Activated CD8-positive, alpha-beta memory T cell treated with anti-CD3 and anti-CD28 coated beads, Interleukin-2, amount 50 U/mL, for 48 hours (primary cell): ENCODE data around the gene SURF2.
A peak's percentile ranks its signal among the peaks of the same experiment; 100 is the strongest.
"Not testable (repeated sequence)": the region's sequence is repeated elsewhere in the genome, so short reads cannot be mapped to it uniquely, and the experiment has no call there.

ENCODE experiments used
- DNase-seq: peaks from one replicate; pipeline ENCODE4 v3.0.0-alpha.2; 2020

The SURF2 gene

DNA sequence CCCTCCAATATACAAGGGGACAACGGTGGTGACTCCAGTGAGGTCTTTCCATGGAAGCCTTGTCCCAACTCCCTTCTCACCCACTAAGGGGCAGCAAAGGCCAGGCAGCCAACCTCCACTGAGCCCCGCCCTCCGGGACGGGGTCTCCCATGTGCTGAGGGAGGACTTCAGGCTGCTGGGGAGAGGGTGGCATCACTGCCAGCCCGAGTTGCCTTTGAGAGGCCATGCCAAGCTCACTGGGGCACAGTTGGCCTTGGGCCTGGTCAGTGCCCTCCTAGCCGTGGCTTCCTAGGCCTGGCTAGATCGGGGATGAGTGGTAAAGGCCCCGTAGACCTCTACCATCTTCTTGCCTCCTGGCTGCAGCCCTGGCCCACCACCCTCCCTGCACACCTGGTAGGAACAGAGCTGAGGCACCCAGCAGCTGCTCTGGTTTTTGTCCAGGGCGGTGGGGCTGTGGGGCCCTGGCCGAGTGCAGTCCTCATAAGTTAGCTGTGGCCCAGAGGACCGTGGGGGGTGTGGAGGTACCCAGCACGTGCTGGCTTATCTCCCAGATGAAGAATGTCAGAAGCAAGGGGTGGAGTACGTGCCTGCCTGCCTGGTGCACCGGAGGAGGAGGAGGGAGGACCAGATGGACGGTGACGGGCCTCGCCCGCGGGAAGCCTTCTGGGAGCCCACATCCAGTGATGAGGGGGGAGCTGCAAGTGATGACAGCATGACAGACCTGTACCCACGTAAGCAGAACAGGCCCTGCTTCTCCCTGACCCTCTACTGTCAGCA, 3.2 kb downstream of the SURF2 start:
- no peak for DNase-seq

DNA sequence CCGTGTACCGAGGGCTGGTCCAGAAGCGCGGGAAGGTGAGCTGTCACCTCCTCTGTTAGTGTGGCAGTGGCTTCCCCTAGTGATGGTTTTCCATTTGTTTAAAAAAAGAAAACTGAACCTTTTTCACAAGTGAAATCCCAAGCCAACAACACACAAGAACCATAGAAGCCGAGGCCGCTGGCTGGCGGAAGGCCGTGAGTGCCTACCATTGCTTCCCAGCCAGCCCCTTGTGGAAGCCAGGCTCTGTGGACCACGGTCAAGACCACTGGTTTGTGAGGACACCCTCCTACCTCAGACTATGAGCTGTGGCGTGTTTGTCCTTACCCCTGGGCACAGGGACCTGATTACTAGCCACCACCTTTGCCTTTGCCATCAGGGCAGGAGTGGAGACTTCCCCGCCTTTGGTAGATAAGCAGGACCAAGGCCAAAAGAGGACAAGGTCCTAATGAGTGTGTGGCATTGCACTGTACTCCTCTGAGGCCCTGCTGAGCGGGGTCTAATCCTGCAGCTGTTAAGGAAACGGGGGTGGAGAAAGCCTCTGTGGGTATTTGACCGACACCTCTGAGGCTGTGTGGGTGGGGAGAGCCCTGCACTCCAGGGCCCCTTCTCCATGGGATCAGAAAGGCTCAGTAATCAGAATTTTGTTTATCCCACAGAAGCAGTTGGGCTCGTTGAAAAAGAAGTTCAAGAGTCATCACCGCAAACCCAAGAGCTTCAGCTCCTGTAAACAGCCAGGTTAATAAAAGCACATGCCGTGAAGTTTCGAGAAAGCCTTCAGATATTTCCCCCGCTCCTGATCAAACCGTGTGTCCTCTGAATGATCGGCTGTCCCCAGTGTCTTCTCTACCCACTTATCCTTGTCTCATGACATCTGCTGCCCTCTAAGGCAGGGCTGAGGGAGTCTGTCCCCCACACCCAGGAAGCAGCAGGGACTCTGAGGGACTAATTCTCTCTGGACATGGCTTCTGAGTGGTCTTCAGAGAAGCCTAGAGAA, 4.3 kb downstream of the SURF2 start:
- no peak for DNase-seq

DNA sequence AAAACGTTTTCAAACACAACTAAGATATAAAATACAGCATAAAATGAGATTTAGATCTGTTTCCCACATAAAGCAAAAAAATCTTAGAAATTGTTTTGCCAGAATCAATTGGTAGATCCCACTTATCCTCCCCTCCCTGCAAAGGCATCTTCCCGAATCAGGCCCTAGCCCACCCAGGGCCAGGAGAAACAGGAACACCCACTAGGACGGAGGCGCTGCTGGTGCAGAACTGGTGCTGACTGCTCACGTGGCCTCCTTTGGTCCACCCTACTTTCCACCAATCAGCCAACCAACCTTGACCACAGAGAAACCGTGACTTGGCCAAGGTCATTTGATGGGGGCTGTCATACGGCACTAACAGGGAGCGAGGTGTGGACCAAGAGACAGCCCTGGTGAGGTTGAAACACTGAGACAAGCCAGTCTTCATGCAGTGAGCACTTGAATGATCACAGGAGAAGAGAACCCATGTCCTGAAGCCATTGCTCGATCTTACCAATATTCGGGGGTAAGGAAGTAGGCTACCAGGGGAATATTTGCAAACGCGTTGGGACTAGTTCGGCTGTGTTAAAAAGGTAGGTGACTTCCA, 5.2 kb downstream of the SURF2 start:
- DNase-seq, result no peak

DNA sequence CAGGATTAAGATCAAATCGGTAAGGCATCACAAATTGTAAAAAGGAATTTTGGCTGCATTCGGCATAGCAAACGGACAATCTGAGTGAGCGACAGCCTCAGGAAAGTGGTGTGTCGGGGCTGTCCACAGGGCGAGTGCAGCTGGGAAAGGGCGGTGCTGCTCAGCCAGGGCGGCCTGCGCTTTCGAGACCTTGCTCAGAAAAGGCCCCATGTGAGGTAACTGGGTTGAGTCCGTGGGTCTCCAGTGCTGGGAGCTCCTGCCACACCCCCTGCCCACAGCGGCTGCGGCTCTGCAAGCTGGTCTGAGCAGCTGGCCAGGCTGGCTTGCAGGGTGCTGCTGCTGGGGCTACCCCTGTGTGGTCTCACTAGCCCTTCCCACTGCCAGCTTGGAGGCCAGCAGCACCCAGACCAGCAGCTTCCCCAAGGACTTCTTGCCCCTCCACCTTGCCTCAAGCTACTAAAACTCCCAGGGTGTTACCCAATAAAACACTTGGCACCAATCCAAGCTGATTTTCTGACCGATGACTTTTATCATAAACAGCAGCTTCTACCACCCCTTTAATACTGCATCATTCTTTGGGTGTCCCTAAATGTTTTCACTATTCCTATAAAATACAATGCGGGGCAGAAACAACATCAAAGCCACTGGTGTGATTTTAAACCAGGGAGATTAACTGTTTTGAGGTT, 6.2 kb downstream of the SURF2 start:
- no peak for DNase-seq

DNA sequence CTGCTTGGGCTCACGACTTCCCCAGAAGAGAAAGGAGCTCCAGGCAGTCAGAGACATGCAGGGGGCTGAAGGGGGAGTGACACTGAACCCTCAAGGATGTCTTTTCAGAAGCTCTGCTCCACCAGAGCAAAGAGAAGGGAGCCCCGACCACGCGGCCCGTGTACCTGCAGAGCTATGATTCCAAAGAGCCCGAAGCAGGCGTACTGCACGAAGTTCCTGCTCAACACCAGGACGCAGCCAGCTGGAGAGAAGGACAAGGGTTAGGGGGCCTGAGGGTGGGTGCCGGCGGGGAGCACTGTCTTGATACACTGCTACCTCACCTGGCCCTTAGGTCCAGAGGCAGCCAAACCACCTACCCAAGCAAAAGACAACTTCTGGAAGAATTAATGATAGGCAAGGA, 10.1 kb downstream of the SURF2 start:
- no peak for DNase-seq

DNA sequence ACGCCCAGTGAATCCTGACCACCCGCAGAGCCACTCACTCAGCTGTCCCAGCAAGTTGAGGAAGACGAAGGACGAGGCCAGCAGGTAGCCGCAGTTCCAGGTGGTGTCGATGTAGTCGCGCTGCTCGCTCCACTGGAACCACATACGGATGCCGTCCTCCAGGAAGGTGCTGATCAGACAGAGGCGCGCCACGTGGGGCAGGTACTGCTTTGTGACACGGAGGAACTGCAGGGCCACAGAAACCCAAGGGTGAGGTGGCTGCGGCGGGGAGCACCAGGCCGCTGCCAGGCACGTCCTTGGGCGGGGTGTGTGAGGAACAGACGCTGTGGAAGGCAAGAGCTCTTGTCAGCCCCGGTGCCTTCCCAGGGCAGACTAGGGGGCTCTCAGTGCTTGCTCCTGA, 10.9 kb downstream of the SURF2 start:
- DNase-seq, result no peak

DNA sequence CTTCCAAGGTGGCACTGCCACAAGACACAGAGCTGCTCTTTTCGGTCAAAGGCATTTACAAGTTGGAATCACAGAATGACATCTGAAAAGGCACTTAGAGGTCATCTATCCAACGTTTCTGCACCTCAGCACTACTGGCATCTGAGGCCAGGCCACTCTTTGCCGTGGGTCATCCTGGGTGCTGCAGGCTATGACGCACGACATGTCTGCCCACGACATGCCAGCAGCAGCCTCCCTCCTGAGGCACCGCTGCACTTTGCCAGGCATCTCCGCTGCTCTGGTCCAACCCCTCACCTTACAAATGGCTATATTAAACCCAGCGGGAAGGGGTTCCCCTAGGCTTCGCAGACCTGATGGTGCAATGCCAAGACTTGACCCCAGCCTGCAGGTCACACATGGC, 11.4 kb downstream of the SURF2 start:
- DNase-seq, result no peak

DNA sequence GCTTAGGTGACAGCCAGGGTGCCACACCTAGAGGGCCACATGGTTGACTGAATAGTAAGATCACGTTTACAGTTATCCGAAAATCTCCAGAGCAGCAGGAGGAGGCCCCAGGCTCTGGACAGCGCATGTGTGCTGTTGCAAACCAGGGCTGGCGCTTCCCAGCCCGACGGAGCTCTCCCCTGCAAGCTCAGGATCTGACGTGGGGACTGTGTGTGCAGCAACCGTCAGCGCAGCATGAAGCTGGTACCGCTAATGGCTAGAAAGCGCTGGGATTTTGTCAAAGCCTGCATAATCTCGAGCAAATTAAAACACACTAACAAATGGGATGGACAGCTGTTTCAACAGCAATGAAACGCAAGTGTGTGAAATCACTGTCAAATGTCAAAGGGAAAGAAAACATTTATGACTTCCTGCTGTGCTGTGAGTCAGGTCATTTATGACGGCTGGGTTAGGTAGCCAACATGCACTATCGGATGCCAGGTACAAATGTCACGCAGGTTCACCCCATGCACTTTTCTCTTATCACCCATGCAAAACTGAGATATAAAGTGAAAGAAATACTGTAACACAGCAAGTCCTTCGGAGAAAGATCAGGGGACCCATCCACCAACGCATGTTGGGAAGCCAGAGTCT, 12.0 kb downstream of the SURF2 start:
- DNase-seq, result no peak

DNA sequence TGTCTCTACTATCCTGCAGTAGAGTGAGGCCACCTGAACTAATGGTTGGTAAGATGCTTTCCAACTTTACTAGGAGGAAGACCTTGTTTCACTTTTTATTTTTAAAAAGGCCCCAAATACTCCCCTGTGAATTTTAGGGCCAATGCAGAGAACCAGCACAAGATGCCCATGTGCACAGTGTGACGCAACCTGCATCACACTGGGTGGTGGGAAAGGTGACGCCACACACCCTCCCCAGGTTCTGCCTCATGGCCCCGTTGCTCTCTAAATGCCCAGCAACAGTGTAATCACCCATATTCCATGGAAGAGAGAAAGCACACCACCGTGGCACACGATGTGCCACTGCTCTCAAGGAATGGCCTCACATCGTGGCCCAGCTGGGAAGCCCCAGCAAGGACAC, 13.1 kb downstream of the SURF2 start:
- DNase-seq, result no peak

DNA sequence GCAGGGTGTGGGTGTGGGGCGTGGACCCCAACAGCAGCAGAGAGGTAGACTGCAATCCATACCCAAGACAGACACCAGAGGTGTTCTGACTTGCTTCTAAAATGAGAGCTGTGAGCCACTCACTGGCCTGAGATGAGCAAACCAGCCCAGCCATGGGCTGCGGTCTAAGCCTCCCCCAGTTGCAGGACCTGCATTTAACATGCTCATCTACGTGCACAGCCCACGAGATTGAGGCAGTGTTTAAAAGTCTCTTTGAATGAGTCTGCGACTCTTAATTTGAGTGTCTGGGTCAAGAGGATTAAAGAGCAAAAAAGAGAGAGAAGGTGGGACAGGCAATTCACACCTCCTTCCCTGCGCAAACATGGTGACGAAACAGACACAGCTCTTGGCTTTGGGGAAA, 13.6 kb downstream of the SURF2 start:
- peak; percentile 64 for DNase-seq

DNA sequence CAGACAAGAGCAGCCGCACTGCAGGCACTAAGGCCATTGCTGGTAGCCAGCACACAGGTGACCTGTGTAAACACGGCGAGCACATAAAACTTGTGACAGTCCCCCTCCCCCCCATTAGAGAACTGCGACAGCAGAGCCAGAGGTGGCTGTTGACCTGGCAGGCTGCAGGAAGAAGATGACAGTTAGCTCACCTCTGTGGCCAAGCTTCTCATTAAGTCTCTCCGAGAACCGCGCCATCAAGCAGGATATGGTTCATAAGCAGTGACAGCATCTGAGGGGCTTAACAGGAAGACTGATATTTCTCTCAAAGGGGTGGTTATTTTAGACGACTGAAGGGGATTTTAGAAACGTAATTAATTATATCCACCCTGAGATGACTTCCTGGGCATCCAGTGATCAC, 14.3 kb downstream of the SURF2 start:
- peak; percentile 64 for DNase-seq

DNA sequence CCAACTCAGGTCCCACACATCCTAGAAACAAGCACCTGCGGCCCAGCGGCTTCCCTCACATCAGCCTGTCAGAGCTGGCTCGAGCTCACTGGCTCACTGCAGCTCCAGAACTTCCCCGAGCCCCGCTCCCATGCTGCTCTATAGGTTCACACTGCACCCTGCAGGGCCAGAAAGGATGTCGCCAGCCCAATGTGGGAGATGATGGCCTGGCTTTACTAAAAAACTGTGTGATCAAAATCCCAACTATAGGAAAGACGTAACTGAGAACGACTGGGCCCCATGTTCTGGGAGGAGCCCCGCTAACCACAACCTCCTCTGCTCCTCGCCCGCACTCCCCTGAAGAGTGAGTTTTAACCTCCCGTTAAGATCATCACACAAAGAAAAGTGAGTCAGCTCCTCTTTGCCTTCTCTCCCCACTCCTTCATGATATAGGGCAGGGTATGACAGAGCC, 14.9 kb downstream of the SURF2 start:
- peak; percentile 86 for DNase-seq

DNA sequence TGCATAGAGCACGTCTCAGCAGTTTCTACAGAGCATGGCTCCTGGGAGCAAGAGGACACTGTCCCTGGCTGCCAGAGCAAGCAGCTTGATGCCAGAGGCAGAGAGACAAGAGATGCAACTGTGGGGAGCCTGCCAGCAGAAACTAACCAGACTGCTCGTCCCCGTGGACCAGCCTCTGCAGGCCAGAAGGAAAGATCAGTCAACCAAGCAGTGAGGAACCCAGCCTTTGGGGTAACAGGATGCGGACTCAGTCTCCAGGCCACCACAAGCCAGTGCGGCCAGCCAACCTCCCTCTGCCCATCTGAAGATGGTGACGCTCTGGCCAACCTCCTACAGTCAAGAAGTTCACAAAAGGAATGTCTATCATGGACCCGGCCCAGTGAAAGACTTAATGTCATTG, 15.8 kb downstream of the SURF2 start:
- peak; percentile 64 for DNase-seq

DNA sequence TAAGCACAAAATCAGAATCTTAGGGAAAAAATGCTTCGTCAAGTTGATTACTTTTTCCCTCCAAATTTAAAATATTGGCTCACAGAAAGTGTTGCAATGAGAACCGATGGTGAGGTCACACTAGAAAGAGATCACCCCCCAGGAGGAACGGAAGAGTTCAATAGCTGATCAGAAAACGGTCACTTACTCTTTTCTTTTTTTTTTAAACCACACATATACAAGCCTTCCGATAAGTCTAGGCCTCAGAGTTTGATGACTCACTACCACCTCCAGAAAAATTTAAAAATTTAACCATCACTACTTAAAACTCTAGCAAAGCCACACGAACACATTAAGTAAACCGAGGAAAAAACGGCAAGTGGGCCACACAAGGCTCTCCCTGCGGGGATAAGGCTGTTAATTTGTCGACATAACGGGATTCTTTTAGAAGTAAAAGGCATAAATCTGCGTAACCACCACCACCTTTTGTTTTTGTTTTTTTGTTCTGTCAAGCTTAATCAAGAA, 18.3 kb downstream of the SURF2 start:
- peak; percentile 67 for DNase-seq

DNA sequence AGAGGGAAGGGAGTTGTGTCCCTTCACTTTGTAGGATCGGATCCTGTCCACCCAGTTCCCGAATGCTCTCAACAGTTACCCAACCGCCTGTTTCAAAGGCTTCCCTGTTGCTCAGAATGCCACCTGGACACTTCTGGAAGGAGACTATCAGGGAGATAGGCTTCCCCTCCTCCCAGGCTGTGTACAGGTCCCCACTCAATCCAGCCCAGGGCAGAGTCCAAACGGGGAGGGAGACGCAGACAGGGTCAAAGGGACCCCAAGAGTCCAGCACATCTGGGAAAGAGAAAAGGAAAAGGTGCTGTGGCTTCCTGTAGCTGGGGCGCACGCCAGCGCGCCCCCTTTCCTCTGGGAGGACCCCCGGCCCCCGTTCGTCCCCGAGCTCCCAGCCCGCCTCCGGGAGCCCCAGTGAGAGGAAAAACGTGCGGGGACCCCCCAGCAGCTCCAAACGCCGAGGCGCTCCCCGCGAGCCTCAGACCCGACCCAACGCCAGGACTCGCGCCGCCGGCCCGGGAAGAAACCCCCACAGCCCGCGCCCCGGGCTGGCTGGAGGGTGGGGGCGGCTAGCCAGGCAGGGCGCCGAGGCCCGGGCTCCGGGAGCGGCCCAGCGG, 18.9 kb downstream of the SURF2 start:
- DNase-seq, result peak; percentile 74

DNA sequence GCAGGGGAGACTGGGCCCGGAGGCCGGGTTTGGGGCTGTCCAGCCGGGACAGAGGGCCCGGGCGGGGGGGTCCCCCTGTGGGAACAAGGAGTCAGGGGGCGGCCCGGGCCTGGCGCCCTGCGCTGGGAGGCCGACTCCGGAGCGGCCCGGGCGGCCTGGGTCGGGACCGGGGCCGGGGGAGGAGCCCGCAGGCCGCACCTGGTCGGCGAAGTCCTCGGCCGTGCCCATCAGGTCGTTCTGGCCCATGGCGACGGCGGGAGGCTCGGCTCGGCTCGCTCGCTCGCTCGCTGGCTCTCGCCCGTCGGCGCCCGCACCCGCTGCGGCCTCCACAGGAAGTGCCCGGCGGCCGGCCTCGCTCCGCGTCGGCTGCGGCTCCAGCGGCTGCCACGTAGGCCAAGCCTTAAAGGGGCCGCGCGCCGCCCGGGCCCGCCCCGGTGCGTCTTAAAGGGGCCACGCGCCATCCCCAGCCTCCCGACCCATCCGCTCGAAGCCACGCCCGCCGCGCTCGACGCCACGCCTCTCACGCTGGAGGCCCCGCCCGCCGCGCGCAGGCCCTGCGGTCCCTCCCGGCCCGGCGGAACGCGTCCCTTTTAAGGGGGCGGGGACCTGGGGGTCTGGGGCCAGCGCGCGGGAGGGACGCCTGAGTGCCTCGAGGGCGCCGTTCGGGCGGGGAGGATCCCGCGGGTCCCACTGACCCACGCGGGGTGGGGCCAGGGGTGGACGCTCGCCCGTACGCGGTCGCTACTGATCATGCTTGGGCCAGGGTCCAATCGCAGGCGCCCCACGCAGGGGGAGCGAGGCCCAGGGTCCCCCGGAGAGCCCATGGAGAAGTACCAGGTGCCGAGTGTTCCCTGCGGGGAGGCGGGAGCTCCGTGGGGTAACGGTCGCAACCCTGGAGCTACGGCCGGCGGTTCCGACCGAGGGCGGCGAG, 19.6 kb downstream of the SURF2 start, which contains the start of the genes STKLD1 and SURF4:
TSS of gene STKLD1 (plus strand) at position 643 of the 931 bp plus-strand sequence. CDS start at position 751, 108 bp downstream.
TSS of gene SURF4 (minus strand) at position 337 of the 931 bp plus-strand sequence. CDS start at position 246, 91 bp downstream.
- DNase-seq, result peak; percentile 99

DNA sequence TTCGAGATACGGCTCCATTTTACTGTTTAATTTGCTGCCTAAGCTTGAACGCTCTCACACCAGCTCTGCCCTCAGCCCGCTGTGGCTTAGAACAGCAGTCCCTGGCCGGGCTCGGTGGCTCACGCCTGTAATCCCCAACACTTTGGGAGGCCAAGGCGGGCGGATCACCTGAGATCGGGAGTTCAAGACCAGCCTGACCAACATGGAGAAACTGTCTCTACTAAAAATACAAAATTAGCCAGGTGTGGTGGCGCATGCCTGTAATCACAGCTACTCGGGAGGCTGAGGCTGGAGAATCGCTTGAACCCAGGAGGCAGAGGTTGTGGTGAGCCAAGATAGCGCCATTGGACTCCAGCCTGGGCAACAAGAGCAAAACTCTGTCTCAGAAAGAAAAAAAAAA, 20.9 kb downstream of the SURF2 start:
- not testable (repeated sequence) for DNase-seq

DNA sequence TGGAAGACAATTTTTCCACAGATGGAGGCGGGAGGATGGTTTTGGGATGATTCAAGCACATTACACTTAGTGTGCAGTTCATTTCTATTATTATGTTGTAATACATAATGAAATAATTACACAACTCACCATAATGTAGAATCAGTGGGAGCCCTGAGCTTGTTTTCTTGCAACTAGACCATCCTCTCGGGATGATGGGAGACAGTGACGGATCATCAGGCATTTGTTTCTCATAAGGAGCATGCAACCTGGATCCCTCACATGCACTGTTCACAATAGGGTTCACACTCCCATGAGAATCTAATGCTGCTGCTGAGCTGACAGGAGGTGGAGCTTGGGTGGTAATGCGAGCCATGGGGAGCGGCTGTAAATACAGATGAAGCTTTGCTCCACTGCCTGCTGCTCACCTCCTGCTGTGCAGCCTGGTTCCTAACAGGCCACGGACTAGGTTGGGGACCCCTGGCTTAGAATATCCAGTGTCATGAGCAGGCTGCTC, 21.4 kb downstream of the SURF2 start:
- no peak for DNase-seq

DNA sequence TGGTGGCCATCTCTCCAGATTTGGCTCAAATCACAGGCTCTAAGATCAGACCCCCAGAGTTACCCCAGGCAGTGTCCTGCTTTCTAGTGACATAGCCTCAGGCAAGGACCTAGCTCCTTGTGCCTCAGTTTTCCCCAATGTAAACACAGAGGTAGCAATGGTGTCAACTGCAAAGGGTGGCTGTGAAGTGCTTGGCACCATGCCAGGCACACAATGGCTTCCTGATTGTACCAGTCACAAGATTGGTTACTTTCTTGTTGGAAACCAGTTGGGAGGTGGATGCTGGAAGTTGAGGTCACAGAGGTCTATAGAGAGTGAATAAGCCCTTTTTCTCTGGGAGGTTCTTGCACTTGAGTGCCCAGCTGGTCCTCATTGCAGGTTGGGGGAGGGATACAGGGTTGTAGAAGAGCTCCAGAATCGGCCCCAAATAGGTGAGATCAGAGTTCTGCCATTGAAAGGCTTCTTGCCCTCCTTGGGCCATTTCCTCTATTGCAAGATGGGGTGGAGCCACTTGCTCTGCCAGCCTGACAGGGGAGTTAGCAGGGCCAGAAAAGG, 22.1 kb downstream of the SURF2 start:
- no peak for DNase-seq
